Measurements from ENCODE around the gene PCDH9.
"Not testable (repeated sequence)": the region's sequence is repeated elsewhere in the genome, so short reads cannot be mapped to it uniquely, and the experiment has no call there.

PCDH9 gene

DNA sequence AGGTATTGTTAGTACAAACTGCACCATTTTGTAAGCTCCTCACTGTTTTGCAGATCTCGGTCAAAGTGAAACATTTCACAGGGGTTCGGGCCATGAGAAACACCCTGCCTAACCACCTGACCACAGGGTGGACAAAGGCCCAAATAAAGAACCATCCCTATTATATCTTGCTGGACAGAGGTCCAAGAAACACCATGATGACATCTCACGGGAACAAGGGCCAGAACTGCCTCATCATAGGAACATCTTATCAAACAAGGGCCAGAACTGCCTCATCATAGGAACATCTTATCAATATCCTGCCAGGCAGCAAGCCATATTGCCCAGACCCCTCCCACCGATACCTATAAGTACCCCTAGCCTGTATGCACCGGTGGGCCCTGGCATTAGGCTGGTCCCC lies 99.7 kb downstream of the PCDH9 start:
- DNase-seq (ENCODE audit: low read depth in 2 of 2) = no peak

DNA sequence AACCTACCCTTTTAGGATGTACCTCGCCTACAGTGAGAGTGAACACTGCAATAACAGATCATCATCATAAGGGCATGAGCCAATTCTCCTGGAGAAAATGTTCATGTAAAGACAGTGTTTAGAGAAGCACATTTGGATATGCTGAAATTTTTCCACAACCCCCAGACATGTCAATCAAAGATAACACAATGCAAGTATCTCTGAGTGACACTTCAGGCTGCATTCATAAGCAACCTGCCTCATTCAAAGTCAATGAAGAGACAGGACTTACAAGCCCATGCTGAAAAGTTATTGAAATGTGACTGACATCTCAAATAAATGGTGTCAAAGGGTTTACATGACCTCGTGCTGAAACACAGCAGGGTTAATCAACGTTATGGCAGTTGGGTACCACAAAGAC lies 102.0 kb downstream of the PCDH9 start:
- DNase-seq (ENCODE audit: low read depth in 2 of 2) = no peak

DNA sequence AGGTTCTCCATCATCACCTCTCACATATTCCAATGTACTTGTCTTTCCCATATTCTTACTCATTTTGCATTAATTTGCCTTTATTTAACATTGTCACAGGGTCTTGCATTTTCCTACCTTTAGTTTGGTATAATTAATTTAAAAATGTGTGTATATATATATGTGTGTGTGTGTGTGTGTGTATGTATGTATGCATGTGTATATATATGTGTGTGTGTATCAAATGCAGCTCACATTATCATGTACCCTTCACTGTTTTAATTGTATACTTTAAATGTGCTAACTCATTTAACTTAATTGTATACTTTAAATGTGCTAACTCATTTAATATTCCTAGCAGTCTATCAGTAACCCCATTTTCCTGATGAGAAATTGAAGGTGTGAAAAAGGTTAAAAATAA lies 104.5 kb downstream of the PCDH9 start:
- DNase-seq (ENCODE audit: low read depth in 2 of 2) = no peak

DNA sequence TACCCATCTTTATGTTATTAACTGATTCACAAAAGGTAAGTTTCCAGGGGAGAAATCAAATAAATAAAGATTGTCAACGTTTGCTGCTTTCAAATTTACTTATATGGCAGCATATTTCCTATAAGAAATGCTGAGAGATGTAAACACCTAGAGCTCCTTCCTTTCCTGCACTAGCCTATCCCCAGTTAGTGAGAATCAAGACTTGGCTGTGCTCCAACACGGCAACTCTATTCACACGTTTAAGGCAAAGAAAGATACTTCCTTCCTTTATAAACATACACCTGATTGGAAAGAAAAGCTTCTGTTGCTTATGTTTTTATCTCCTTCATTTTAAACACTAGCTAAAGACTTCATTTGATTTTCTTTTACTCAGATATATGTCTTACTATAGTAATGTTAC lies 107.0 kb downstream of the PCDH9 start:
- no peak for DNase-seq (ENCODE audit: low read depth in 2 of 2)

DNA sequence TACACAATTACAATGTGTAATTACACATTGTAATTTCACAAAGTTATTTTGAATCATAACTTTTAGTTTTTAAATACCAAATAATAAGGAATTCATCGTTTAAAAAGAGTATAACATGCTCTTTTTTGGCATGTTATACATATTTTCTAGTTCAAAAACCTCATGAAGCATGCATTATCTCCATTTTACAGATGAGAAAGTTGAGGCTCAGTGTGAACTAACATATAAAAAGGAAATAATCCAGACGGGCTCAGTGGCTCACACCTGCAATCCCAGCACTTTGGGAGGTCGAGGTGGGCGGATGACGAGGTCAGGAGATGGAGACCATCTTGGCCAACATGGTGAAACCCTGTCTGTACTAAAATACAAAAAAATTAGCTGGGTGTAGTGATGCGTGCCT lies 107.9 kb downstream of the PCDH9 start:
- no peak for DNase-seq (ENCODE audit: low read depth in 2 of 2)

DNA sequence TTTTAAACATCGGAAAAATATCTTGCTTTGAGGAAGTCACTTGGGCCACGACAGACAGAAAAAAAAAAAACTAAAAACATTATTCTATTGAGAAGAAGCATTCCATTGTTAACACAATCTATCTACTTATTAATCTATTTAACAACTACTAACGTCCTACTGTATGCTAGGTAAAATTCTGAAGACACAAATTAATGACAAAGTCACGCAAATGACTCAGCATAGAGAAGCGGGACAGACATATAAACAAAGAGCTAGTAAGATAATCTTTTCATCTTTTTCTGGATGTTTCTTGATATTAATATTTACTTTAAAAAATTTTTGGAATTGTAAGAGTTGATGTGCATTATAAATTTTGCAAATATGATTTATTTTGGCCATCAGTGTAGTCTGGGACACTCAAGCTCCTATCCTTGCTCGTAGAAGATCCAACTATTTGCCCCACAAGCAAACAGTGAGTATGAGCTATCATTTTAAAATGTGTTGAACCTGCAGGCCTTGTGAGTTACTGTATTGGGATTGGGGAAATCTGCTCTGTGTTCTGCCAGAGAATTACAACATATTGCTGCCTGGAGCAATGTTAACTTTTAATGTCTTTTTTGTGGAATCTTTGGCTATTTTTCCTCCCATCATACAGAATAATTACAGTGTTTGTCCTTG lies 109.1 kb downstream of the PCDH9 start:
- no peak for DNase-seq (ENCODE audit: low read depth in 2 of 2)

DNA sequence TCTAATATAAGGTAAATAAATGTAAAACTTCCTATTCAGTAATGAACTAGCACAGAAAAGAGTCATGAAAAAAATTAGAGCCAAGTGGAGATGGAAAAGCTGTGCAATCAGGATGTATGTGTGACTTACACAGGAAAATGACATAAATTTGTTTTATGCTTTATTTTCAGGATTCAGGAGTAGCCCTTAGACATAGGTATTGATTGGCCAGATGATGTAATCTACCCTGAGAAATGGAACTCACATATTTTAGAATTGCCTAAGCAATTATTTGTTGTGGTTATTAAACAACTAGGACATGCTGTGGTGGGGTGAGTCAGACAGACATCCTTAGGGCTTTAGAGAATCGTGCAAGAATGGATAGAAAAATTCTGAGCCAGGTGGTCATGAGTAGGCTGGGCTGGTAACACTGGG lies 110.6 kb downstream of the PCDH9 start:
- DNase-seq (ENCODE audit: low read depth in 2 of 2) = no peak

DNA sequence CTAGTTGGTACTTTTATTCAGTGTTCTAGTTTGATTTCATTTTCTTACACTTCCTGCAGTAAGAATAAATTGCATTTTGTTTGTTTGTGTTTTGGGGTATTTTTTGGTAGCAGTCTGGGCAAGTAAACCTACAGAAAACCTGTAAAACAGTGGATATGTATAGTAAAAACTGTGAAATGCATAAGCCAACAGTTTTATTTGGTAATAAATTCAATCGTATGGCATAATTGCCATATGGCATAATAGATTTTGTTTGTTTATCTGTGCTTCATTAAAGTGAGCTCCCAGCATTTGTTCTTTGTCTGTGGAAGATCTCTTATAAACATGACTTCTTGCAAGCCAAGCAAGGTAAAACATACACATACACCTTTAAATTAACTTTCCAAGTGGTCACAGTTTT lies 111.9 kb downstream of the PCDH9 start:
- no peak for DNase-seq (ENCODE audit: low read depth in 2 of 2)

DNA sequence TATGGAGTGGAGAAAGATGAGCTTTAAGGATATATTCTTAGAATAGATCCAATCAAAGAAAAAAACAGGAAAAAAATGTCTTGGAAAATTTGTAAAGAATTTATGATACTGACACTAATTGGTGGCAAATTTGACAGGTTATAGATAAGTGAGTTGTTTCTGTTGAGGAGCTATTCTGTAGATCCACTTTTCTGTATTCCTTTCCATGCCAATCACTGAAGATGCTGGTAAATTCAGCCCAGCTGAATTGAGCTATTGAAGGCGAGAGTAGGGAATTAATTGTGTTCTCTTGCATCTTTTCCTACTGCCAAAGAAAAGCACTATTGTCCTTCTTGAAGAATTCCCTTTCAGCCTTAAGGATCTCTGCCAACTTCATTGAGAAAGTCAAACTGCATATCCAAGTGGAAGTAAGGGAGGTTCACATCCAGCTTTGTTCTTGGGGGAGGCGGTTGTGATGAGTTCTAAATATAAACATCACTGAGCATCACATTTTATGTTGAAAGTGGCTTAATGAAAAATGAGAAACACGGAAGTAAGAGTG lies 113.1 kb downstream of the PCDH9 start:
- DNase-seq (ENCODE audit: low read depth in 2 of 2) = no peak

DNA sequence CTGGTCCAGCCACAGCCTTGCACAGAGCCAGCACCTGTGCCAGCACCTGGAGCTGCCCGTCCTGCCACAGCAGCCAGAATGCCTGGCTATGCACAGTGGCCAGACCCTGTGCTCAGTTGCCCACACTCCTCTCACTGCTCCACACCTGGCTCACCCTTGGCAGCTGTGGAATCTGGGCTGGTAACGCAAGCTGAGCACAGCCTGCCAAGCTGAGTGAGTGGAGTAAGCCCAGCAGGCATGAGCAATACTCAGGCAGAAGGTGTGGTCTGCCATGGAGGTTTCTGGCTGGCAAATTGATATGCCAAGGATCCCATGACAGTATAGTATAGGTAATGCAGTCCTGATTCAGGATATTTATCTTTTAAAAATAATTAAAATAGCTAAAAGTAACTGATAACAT lies 122.2 kb downstream of the PCDH9 start:
- no peak for DNase-seq (ENCODE audit: low read depth in 2 of 2)

DNA sequence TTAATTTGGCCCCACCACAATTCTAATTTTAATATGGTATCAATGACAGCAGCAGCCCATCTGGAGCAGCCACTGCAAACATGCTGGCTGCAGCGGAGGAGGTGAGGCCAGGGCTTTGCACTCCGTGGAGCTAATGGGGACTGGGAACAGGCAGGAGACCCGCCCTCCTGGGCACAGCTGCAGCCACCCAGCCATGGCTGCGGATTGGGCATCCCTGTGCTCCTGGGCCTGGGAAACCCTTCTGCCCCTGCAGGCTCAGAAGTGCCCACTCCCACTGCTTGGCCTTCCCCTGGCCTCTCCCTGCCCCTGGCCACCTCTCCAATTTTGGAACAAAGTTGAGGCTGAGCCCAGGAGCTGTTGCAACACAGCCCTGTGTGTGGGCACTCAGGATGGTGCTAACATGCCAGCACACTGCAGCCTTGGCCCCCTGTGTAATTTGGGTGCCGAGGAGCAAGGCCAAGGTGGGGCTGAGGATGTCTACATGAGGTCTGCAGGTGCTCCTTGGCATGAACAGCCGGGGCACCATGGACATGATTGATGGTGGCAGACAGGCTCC lies 123.6 kb downstream of the PCDH9 start:
- DNase-seq (ENCODE audit: low read depth in 2 of 2) = no peak

DNA sequence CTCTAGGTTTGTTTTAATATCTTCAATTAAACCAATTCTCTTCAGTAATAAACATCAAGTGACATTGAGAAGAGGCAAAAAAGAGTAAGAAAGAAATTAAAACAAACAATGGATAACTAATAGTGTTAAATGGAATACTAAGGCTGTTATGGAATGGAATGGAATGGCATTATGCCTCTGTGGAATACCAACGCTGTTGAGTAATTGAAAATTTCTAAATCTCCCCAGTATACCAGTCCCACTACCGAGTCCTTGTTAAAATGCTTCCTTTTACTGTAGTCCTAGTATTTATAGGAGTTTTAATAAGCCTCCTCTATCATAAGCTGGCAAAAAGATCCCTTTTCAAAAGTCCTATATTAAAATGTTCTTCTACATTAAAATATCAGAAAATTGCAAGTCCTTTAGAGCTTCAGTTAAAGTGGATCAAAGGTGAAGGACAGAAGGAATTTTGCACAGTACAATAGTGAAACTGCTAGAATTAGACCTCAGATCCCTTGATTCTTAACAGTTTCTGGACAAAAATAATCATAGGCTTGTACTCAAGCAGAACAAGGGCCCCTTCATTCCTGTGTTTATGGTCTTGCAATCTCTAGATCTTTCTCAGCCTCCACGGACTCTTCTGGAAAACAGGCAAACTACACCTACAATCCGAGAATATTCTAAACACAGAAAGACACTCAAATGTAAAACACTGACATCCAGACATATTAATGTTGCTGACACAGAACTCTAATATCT lies 128.2 kb downstream of the PCDH9 start:
- no peak for DNase-seq (ENCODE audit: low read depth in 2 of 2)

DNA sequence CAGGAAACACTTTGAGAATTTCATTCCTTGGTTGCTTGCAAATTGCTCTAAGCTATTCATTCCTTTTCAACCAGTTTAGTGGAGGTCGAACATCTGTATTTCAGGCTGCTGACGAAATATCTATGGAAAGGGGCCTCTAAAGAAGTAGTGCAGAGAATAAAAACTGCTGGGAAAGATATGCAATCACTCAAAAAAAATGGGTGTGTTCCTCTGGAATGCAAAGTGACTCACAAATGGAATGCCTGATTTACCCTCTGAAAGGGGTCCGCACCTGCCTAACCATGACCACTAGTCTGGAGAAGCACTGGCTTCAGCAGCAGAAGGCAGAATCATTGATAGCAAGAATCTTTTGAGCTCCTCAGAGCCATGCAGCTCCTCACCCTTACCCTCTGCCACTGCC lies 129.4 kb downstream of the PCDH9 start:
- no peak for DNase-seq (ENCODE audit: low read depth in 2 of 2)

DNA sequence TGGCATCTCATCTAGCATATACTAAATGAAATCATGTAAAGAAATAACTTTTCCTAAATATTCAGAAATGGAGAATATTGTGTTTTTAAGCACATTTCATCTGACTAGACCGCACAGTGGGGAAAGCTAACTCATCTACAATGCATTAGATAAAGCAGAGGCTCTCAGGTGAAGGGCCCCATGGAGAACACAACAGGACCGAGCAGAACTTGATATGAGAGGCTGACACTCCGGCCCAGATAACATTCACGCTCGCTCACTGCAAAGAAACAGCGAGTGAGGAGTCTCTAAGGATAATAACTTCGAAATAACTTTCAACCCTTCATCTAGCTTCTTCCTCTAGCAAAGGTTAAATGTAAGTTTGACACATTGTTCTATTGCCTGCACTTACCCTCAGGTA lies 130.6 kb downstream of the PCDH9 start:
- no peak for DNase-seq (ENCODE audit: low read depth in 2 of 2)

DNA sequence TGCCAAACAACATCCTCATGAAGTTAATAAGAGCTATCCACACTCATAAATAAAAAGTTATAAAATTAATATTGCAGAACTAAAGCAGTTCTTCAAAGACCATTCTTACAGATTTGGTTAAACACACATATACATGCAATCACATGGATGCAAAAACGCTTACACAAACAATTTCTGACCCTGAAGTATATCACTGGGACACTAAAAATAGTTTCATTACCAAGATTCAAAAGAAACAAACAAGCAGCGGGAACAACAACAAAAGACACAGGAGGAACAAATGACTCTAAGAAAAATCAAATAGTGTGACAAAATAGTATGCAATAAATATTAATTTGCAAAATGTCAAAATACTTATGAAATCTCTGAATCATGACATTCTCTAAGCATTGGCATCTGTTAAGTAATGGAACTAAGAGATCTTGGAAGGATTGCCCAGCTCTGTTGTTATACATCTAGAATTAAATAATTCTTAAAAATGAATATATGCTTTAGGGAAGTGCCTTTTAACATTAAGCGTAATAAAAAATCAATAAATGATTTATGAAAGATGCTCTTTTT lies 132.2 kb downstream of the PCDH9 start:
- DNase-seq (ENCODE audit: low read depth in 2 of 2) = no peak

DNA sequence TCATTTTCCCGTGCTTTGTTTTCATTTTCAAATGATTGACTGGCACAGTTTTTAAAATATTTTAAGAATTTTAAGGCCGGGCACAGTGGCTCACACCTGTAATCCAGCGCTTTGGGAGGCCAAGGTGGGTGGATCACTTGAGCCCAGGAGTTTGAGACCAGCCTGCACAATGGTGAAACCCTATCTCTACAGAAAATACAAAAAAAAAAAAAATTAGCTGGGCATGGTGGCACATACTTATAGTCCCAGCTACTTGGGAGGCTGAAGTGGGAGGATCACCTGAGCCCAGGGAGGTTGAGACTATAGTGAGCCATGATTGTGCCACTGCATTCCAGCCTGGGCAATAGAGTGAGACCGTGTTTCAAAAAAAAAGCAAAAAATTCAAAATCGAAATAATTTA lies 133.2 kb downstream of the PCDH9 start:
- DNase-seq (ENCODE audit: low read depth in 2 of 2) = not testable (repeated sequence)

DNA sequence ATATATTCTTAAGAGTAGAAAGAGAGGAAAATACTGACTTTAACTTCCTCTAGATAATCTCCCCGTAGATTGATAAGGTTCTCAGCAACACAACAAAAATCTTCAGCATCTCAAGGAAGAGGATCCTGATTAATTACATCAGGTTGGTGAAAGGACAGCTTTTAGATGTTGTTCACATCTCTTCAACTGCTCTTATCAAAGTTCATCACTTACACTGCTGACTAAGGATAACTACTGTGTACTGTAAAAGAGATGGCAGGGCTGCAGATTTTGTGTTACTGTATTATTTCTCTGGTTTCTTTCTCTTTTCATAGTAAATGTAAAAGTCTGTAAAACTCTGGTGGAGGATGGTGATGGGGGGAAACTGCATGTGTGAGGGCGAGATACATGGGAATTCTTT lies 133.7 kb downstream of the PCDH9 start:
- DNase-seq (ENCODE audit: low read depth in 2 of 2) = no peak

DNA sequence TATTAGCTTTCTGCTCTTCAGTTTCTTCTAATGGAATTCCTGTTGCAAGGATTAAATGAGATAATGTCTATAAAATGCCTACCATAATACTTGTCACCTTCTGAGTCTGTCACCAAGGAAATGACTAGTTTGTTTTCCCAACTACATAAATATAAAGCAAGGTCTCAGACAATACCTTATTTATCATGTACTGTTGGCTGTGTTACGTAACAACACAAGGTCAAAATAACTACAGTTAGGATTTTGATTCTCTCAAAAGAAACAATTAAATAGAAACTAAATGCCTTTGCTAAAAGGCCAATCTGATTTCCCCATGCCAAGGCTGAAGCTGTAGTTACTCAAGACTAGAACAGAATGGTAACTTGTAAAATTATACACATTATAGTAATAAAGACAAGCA lies 134.5 kb downstream of the PCDH9 start:
- no peak for DNase-seq (ENCODE audit: low read depth in 2 of 2)

DNA sequence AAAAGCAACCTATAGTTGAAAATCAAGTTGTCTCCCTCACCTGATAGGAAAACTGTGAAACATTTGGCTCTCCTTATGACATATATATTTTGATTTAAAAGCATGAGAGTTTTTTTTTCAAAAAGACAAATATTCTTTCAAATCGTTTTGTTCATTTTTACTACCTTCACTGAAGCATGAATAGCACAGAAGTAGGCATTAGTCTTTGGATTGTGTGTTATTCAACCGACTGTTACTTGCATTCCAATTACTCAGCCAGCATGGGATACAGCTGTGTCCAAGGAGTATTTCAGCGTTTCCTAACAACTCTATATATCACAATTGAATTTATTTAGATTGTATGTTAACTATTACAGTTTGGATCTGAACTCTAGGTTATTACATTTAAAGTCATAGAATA lies 135.2 kb downstream of the PCDH9 start:
- DNase-seq (ENCODE audit: low read depth in 2 of 2) = no peak

DNA sequence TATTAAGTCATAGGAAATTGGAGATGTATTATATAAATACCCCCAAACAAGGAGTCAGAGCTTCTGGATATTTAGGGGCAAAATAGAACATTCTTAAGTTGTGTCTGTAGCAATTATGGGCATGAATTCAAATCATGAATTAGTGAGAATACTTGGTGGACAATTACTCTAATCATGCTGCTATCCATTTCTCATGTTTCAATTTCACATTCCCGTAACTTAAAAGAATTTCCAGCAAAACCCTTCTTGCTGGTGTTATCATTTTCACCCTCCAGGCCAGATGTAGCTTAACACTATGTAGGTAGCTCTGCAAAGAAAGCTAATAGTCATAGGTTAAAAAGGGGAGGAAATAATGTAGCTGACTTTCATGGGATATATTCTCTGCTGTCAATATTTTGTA lies 136.1 kb downstream of the PCDH9 start:
- DNase-seq (ENCODE audit: low read depth in 2 of 2) = no peak

DNA sequence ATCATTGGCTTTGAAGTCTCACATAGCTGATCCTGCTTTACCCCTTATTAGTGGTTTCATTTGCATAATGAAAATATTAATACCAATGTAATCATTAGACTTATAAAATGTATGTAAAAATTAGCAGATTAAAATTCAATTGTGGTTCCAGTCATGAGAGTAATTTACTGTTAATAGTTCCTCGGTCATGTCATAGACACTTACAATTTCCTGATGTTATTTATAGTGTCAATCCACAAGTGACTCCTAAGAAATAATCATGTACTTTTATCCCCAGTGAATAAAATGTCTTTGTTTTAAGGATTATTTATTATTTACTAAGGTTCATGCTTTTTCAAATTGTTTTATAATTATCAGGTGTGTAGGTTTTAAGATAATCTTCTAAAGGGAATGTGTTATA lies 138.5 kb downstream of the PCDH9 start:
- no peak for DNase-seq (ENCODE audit: low read depth in 2 of 2)

DNA sequence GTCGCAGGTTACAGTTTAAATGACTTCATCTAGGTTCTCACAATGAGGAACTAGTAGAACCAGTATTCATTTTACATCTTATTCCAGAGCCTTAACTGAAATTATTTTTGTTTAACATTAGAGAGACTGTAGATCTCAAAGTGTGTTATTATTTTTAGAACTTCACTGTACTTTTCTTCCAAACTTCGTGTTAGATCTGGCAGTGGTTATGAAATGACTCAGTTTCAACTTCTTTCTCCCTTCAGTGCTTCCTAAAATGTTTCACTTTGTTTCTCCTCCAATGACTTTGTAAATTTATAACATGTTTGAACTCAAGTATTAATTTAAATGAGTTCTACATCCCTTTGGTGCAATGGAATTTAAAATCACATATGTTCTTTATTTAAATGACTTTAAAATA lies 139.3 kb downstream of the PCDH9 start:
- DNase-seq (ENCODE audit: low read depth in 2 of 2) = no peak

DNA sequence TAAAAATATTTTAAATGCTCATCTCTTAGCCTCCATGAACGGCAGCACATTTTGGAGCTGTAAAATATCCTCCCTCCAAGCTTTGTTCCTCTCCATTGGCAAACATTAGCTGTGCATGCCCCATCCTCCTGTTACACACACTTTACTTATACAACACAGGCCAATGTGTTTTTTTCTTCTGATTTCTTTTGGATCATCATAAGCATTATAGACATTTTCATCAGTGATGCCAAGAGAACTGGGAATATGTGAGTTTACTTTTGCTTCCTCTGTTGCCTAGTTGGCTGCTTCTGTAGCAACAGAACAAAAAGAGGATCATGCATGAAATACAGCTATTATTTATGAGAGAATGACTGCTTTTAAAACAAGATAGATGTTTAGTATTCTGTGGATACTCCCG lies 142.6 kb downstream of the PCDH9 start:
- no peak for DNase-seq (ENCODE audit: low read depth in 2 of 2)
